ENCODE data around the gene EXD3.

EXD3 gene

DNA sequence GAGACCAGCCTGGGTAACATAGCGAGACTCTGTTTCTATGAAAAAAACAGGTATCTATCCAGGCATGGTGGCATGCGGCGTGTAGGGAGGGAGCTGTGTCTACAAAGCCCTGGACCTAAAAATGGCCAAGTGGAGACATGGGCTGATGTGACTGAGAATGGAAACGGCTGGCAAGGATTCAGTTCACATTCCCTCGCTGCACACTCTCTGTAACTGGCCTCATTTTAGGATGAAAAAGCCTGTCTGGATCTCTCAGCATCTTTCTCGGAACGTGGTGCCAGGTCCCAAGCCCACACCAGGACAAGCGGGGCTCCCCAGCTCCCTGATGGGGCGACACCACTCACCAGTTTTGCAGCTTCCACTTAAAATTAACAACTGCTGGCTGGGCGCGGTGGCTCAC, 13.4 kb downstream of the EXD3 start:
- DNase-seq = no peak

DNA sequence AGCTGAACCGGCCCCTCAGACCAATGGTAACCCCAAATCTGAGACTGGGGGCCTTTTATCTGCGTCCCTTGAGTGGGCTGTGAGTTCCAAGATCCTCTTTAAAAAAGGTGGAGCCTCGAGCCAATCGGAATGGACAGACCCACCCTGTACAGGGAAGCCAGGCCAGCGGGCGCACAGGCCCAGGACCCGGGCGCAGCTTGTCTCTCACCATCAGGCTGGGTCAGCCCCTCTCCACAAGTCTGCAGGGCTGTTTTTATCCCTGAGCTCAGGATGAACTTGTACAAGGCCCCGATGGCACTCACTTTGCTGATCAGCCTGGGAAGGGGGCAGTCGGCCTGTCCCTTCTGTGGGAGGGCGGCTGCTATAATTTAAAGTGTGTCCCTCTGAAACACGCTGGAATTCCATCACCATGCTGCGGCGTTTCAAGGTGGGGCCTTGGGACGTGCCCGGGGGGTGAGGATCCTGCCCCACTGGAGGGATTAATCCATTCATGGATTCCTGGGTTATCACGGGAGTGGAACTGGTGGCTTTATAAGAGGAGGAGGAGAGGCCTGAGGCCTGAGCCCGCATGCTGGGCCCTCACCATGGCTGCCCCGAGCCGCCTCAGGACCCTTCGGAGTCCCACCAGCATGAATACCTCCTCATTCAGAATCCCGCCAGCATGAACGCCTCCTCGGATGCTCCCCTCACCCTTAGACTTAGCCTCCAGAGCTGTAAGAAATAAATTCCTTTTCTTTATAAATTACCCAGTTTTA, 14.1 kb downstream of the EXD3 start:
- DNase-seq = no peak

DNA sequence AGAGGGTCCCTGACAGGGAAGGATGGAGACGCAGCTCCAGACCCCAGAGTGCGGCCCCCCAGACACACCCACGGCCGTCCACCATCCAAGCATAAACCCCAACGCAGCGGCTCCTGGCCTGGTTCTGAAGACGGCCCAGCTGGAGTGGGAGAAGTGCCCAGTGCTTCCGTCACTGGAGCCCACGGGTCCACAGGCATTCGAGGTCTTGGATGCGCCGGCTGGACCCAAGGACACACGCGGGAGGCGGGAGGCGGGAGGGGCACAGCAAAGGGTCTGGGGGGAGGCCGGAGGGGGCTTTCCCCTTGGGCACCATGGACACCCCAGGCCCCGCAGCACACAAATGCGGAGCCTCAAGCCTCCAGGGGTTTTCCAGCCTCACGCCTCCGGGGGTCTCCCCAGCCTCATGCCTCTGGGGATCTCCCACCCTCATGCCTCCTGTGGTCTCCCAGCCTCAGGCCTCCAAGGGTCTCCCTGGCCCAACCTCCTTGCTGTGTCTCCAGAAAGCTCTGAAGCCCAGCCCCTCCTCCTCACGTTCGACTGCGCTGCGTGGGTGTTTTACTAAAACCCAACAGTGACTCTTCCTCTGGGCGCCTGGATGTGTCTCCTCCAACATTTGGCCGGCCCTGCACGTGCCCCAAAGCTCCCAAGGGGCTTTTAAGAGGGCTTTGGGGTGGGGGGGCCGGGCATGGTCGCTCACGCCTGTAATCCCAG, 15.2 kb downstream of the EXD3 start:
- DNase-seq = no peak

DNA sequence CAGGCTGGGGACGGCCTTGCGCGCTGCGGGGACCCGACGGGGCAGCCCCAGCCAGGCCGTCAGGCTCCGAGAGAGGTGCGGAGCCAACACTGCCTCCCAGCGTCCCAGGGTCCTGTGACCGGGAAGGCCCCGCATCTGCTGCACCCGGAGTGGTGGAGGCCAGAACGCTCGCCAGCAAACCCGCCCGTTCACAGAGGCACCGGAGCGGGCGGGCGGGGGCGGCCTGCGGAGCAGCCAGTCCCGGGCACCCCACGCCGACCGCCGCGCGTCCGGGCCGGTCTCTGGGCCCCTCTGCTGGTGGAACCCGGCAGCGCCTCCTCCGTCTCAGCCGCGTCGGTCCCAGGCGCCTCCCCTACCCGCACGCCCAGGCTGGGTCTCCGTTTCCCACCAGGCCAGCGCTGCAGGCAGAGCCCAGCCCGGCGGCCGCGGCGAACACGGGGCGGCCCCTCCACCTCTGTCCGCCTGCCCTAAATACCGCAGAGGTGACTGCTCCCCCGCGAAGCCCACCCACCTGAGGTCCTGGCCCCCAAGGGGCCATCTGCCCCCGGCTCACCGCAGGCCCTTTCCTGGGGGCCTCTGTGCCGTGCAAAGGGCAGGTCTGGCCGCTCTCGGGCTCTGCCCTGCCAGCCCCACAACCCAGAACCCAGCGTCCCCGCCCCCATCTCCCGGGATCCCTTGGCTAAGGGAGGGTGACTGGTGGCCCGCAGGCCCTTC, 15.9 kb downstream of the EXD3 start:
- peak; percentile 86 for DNase-seq

DNA sequence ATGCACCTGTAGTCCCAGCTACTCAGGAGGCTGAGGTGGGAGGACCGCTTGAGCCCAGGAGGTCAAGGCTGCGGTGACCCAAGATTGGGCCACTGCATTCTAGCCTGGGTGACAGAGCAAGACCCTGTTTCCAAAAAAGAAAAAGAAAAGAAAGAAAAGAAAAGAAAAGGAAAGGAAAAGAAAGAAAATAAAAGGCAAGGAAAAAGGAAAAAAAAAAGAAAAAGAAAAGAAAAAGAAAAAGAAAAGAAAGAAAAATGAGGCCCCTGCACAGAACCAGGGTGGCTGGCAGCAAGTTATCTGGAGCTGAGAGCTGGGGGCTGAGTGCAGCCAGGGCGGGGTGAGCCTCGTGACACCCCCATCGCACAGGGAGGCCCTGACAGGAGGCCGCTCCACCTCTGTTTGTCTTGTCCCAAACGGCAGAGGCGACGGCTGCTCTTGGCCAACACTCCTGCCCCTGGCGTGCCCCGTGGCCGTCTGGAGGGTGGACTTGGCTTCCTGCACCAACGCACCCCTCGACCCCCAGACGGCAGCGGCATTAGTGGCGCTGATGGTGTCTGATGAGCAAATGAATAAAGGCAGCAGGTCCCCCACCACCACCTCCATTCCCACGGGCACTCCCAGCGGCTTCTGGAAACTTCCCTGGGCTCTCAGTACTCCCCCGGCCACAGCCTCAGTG, 16.7 kb downstream of the EXD3 start:
- no peak for DNase-seq

DNA sequence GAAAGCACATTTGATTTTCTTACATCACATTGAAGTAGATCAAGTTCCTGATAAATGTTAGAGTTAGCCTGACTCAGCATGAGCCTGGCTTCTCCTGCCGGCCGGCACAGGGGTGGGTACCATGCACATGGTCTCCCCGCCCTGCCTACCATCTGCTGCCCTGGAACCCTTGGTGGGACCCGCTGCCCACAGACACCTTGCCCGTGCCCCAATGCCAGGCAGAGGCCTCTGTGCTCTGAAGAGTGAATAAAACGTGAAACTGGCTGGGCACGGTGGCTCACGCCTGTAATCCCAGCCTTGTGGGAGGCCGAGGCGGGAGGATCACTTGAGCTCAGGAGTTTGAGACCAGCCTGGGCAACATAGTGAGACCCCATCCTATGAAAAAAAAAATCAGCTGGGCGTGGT, 17.3 kb downstream of the EXD3 start:
- DNase-seq = no peak

DNA sequence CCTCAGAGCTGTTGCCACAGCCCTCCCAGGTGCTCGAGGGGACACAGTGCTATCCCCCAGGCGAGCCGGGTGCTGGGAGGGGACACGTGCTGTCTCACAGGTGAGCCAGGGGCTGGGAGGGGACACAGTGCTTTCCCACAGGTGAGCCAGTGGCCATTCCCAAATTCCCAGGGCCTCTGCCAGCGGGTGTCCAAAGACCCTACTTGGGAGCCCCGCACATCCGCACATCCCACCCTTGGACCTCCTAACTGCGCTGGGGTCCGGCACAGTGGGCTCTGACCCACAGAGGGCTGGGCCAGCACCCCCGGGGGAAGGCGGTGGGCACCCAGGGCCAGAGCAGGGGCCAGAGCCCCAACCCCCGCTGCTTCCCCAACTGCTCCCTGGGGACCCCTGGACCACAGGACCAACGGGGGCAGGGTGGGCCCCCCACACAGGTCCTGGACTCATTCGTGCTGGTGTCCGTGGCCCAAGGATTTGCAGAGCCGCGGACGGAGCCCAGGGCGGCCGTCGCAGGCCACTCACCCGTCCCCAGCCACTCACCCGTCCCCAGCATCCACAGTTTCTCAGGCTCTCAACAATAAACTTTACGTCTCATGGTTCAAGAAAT, 17.9 kb downstream of the EXD3 start:
- no peak for DNase-seq

DNA sequence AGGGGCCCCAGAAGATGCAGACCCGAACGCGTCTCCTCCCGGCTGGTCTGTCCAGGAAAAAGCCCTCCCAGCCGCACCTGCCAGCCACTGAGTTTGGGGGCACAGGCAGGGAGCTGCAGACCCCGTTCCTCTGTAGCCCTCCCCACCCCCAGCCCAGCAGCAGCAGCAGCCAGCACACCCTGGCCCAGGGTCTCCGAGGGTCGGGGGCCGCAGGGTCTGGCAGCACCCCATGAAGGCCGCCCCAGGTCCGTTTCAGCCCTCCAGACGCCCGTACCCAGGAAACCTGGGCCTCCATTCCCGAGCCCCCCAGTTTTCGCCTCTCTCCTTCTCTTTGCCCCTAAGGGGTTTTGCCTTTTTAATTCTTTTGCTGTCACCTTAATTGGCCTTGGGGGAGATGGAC, 19.7 kb downstream of the EXD3 start:
- DNase-seq = no peak

DNA sequence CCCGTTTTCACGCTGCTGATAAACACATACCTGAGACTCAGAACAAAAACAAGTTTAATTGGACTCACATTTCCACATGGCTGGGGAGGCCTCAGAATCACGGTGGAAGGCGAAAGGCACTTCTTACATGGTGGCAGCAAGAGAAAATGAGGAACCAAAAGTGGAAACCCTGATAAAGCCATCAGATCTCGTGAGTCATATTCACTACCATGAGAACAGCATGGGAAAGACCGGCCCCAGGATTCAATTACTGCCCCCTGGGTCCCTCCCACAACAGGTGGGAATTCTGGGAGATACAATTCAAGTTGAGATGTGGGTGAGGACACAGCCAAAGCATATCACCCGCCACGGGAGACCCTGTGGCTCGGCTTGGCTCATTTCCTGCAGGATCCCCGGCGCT, 20.2 kb downstream of the EXD3 start:
- no peak for DNase-seq

DNA sequence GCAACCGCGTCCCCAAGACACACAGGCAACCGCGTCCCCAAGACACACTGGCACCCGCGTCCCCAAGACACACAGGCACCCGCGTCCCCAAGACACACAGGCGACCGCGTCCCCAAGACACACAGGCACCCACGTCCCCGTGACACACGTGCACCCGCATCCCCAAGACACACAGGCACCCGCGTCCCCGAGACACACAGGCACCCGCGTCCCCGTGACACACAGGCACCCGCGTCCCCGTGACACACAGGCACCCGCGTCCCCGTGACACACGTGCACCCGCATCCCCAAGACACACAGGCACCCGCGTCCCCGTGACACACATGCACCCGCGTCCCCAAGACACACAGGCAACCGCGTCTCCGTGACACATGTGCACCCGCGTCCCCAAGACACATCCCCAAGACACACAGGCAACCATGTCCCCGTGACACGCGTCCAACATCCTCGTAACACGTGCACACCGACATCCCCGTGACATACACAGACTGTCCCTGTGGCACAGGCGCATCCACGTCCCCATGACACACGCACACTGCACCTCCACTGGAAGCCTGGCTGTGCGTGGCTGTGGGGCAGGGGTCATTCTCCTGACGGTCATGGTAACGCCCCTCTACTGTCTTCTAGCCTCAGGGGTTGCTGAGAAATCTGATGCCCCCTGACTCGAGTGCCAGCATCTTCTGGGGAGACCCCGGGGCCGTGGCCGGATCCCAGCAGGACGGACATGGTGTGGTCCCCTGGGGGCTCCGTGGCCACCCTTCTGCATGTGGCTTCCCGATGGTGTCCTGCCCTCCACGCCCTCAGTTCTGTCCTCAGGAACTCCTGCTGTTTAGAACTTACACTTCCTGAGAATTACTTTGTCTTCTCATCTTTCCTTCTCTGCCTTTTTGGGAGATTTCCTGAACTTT, 24.1 kb downstream of the EXD3 start:
- DNase-seq = no peak

DNA sequence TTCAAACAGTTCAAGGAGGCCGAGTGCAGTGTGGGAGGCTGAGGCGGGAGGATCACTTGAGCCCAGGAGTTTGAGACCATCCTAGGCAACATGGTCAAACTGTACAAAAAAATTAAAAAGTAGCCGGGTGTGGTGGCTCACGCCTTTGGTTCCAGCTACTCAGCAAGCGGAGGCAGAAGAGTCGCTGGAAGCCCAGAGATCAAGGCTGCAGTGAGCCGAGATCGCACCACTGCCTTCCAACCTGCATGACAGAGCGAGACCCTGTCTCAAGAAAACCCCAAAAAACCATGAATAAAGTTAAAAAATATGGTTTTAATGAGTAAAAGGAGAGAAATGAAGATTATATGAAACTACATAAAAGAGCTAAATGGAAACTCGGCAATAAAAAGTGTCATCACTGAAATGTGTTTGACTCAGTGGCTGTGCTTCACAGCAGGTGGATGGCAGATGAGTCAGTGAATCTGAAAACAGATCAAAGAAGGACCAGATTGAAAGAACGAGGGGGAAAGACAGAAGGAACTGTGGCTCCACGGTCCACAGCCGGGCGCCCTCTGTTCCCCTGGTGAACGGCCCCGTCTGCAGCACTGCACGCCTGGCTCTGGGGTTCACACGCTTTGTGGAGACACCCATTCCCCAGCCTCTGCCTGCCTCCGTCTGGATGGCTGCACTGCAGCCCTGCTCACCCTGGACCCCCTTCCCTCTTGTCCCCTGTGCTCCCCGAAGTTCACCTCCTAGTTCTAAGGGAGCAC, 25.1 kb downstream of the EXD3 start:
- DNase-seq = no peak

DNA sequence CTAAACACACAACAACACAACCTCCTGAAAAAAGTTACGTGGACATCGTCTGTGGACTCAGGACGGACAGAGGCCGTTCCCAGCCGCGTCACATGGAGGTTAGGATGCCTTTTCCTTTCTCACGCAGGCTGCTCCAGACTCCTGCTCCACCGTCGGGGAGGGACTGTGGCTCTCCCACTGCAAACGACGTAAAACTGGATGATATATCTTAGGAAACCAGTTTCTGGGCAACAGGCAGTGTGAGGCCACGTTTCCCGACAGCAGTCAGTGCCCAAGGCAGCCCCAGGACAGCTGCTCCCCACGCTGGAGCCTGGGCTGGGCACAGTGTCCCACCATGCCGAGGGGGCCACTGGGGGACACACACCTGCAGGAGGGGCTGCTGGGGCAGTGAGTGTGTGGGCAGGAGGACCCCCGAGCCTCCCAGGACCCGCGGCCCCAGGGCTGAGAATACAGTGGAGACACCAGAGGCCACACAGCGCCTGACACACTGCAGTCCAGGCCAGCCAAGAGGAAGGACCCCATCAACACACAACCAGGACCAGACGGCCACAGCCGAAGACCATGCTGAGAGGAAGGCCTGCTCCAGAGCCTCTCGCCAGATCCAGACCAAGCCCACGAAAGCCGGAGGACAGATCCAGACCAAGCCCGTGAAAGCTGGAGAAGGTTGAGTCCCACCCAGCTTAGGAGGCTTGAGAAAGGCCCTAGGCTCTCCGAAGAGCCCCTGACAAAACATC, 26.2 kb downstream of the EXD3 start:
- DNase-seq = no peak

DNA sequence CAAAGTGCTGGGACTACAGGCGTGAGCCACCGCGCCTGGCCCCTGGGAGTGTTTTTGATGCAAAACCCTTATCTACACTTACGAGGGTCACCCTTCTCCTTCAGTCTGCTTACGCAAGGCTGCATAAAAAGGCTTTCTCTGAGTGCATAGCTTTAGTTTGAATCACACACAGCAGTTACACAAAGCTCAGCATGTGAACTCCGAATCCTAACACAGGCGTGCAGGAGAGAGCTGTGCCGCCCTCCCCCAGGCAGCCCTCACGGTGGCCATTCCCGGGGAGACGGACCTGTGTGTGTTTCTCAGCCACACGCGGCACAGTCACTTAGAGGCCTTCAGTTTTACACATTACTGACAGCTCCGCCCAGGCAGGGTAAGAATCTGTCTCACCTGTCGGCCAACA, 26.7 kb downstream of the EXD3 start:
- no peak for DNase-seq

DNA sequence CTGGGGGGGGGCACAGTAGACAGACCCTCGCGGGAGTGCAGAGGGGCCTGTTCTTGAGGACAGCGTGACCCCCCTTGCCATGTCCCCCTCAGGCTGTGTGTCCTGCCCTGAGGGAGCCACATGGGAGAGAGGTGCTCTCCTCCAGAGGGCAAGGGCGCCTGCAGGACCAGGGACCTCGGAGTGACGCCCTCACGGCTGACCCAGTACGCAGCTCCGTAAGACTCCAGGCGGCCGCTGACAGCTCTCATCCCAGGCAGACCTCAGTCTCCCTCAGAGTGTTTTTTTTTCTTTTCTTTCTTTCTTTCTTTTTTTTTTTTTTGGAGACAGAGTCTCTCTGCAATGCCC, 27.3 kb downstream of the EXD3 start:
- DNase-seq = no peak

DNA sequence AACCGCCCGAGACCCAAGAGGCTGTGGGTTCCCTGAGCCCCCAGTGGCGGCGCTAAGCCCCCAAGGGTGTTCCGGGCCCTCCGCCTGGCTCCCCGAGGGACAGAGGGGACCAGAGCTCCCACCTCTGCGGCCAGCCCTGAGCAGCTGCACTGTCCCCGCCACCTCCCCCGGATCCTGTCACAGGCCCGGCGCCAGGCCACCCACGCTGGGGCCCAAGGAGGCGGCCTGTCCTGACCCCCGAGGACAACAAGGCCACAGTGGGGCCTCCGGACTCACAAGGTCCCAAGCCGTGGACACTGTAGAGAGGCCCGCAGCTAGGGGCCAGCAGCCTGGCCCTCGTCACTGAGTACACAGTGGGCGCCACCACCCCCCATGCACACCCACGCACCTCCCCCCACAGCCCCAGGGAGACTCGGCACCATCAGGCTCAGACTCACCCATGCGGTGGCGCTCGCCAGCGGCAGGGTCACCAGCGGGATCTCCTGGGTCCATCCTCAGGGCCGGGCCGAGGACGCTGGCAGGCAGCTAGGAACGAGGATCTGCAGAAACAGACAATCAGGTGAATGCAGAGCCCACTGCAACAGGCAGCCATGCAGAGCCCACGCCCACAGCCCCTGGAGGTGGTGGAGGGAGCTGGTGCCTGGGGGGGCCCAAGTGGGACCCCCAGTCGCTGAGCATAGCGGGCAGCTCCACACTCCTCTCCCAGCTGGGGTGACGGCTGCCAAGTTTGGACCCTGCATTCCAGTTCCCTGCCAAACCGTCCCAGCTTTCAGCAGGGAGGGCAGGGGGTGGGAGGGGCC, 27.9 kb downstream of the EXD3 start:
- DNase-seq = no peak

DNA sequence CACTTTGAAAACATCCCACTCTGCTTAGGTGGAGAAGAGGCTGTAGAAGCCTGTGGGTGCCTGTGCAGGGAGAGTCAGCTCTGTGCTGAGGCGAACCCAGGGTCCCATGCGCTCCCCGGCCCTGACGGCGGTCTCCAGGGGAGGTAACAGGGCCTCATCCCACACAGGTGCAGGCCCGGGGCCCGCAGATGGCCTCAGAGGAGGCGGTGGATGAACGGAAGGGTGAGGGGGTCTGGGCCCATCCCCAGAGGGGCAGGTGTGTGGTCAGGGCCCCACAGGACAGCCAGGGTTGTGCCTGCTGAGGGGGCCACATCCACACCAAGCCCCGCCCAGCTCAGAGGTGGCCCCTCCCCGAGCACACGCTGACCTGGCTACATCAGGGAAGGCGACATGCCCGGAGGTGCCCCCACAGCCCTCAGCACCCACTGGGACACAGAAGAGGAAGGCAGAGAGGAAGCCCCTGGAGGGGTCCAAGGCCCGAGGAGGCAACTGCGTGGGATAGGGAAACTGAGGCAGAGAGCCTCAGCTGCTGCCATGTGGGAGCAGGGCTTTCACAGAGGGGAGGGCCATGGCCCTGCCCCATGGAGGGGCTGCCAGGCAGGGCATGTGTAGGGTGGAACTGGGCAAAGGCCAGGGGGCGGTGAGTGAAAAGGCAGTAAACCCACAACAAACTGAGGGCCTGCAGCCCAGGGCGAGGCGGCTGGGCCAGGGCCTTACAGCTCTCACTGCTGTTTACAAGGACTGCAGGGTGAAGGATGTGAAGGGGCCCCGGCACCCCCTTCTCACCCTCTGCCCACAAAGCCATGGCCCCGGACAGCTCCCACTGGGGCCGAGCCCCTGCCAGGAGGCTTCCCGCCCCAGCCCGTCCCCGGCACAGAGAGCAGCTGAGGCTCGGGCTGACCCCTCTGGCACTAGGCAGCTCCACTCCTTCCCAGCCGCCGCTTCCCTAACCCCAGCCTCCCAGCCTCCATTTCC, 29.5 kb downstream of the EXD3 start:
- no peak for DNase-seq

DNA sequence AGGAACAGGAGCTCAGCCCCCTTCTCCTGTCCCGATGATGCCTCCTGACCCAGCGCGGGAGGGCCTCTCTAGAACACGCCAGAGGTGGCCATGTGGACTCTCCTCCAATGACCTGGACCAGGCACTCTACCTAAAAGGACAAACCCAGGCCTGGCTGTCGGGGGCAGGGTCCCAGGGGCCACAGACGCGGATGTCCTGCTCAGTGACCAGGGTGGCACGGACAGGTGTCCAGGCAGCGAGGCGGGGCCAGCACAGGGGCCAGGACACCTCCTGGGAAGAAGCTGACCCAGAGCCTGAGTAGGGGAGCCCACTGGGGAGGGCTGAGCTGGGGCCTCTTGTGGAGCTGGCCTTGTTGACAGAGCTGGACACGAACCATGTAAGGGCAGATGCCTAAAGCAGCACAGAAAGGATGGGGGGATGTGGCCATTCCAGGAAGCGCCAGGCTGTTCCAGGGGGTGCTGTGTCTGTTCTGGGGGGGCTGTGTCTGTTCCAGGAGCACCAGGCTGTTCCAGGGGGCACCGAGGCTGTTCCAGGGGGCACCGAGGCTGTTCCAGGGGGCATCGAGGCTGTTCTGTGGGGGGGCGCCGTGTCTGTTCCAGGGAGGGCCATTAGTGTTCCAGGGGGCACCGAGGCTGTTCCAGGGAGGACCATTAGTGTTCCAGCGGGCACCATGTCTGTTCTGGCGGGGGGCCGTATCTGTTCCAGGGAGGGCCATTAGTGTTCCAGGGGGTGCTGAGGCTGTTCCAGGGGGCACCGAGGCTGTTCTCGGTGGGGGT, 30.5 kb downstream of the EXD3 start:
- DNase-seq = no peak

DNA sequence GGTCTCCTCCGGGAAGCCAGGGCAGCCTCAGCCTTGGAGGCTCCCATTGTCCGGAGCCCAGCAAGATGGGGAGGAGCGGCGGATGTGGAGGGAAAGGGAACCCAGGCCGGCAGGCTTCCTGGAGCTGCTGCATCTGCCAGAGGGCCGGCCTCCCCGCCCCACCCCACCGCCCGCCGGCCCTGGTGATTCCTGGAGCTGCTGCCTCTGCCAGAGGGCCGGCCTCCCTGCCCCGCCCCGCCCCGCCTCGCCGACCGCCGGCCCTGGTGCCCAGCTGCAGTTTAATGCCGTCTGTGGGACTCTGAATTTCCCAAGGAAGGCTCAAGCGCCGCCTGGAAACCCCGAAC, 31.6 kb downstream of the EXD3 start:
- DNase-seq = no peak
